Liver (tissue), 9 donors: ENCODE data around the gene ZGRF1. TPM values are rescaled to one million over a fixed set of nuclear protein-coding genes. Genes with fewer than 3 reads are reported as not detected.

ENCODE experiments used
- DNase-seq: peaks from one replicate; pipeline ENCODE4 v3.0.0-alpha.2; 2017; ENCODE audit warnings: low spot score
- H3K27ac ChIP-seq, 2 donors: one replicate each; pipeline ENCODE4 v1.7.0; 2013; ENCODE audit warnings: inconsistent platforms in 2 of 2, low read length in 2 of 2, control low read depth in 1 of 2, low read depth in 1 of 2, mild to moderate bottlenecking in 1 of 2
- H3K27me3 ChIP-seq, 4 donors: one replicate each; pipeline versions ENCODE4 v1.6.1 to v1.7.0; 2013; ENCODE audit warnings: low read length in 3 of 4, inconsistent platforms in 1 of 4, mild to moderate bottlenecking in 1 of 4, moderate library complexity in 1 of 4; ENCODE audit not compliant: control insufficient read depth in 4 of 4, insufficient read depth in 4 of 4
- H3K36me3 ChIP-seq, 4 donors: one replicate each; pipeline versions ENCODE4 v1.6.1 to v1.7.0; 2013; ENCODE audit warnings: low read length in 3 of 4, mild to moderate bottlenecking in 3 of 4, low read depth in 1 of 4, moderate library complexity in 1 of 4; ENCODE audit not compliant: control insufficient read depth in 4 of 4, insufficient read depth in 3 of 4
- H3K4me1 ChIP-seq, 4 donors: one replicate each; pipeline versions ENCODE4 v1.6.1 to v1.7.0; 2013; ENCODE audit warnings: low read length in 3 of 4, mild to moderate bottlenecking in 3 of 4, moderate library complexity in 1 of 4; ENCODE audit not compliant: control insufficient read depth in 4 of 4, insufficient read depth in 4 of 4
- H3K4me3 ChIP-seq, 3 donors: one replicate each; pipeline versions ENCODE4 v1.6.1 to v1.7.0; 2013; ENCODE audit warnings: low read length in 3 of 3, control low read depth in 1 of 3, low read depth in 1 of 3, mild to moderate bottlenecking in 1 of 3
- H3K9ac ChIP-seq, 2 donors: one replicate each; pipeline ENCODE4 v1.7.0; 2013; ENCODE audit warnings: low read length in 2 of 2, mild to moderate bottlenecking in 2 of 2, moderate library complexity in 2 of 2, control low read depth in 1 of 2, low read depth in 1 of 2
- H3K9me3 ChIP-seq, 4 donors: one replicate each; pipeline versions ENCODE4 v1.6.1 to v1.7.0; 2013; ENCODE audit warnings: low read length in 3 of 4; ENCODE audit not compliant: control insufficient read depth in 4 of 4
- EGR1 ChIP-seq, 2 donors: IDR thresholded peaks; 2 replicates each; pipeline ENCODE4 v1.6.1; 2016 to 2018; ENCODE audit warnings: antibody characterized with exemption in 2 of 2, low read depth in 2 of 2
- FOXA1 ChIP-seq: IDR thresholded peaks from 2 replicates; pipeline ENCODE4 v1.6.1; 2016; ENCODE audit warnings: antibody characterized with exemption
- GABPA ChIP-seq, 2 donors: IDR thresholded peaks in 1 of 2; conservative IDR thresholded peaks in 1 of 2; 2 replicates each; pipeline ENCODE4 v1.6.1; 2016; ENCODE audit warnings: antibody characterized with exemption in 2 of 2, mild to moderate bottlenecking in 1 of 2, moderate library complexity in 1 of 2
- HNF4A ChIP-seq, 2 donors: conservative IDR thresholded peaks; 2 replicates each; pipeline ENCODE4 v1.6.1; 2016; ENCODE audit warnings: antibody characterized with exemption in 2 of 2, mild to moderate bottlenecking in 2 of 2
- HNF4G ChIP-seq: IDR thresholded peaks from 2 replicates; pipeline ENCODE4 v1.6.1; 2016; ENCODE audit warnings: antibody characterized with exemption
- JUND ChIP-seq, 2 donors: IDR thresholded peaks; 2 replicates each; pipeline ENCODE4 v1.6.1; 2016; ENCODE audit warnings: antibody characterized with exemption in 2 of 2
- NR2F2 ChIP-seq: IDR thresholded peaks from 2 replicates; pipeline ENCODE4 v1.6.1; 2016; ENCODE audit warnings: antibody characterized with exemption
- RAD21 ChIP-seq, 2 donors: IDR thresholded peaks; 2 replicates each; pipeline ENCODE4 v1.6.1; 2016; ENCODE audit warnings: antibody characterized with exemption in 2 of 2, mild to moderate bottlenecking in 2 of 2
- TAF1 ChIP-seq: conservative IDR thresholded peaks from 2 replicates; pipeline ENCODE4 v1.6.1; 2016; ENCODE audit warnings: antibody characterized with exemption, mild to moderate bottlenecking
- YY1 ChIP-seq: IDR thresholded peaks from 2 replicates; pipeline ENCODE4 v1.6.1; 2016; ENCODE audit warnings: antibody characterized with exemption, mild to moderate bottlenecking
- WGBS: extraction: QIAGEN DNeasy Blood & Tissue Kit; methylation state at CpG from one replicate; pipeline ENCODE4 v1.1.7; 2013; 5-methylcytosine and 5-hydroxymethylcytosine counted together
- polyA plus RNA-seq, 2 donors: library from polyadenylated mRNA; stranded (reverse) in 1 of 2; unstranded in 1 of 2; fragments of 200-250 nt in 1 of 2; fragments of >200 nt in 1 of 2; fragmentation: Nextera tagmentation in 1 of 2; extraction: Ambion mirVana in 1 of 2; gene quantifications; one replicate each; pipeline versions ENCODE4 v1.2.1 to v1.2.3, GENCODE V29; 2013 to 2015
- total RNA-seq, 2 donors: library from RNA; depleted of rRNA; stranded (reverse); fragments of >200 nt; gene quantifications; one replicate each; pipeline ENCODE4 v1.2.3, GENCODE V29; 2014
- TF ChIP-seq, protein P1 (sequence below): IDR thresholded peaks from 2 replicates; pipeline ENCODE4 v1.6.1; 2016; ENCODE audit warnings: antibody characterized with exemption
- TF ChIP-seq, protein P2 (sequence below): fragments of 150-350 bp; IDR thresholded peaks from 2 replicates; pipeline ENCODE4 v1.5.1; 2017; ENCODE audit warnings: improper control_type of control experiment, low read depth, low read length; ENCODE audit not compliant: missing input control
- TF ChIP-seq, protein P3 (sequence below): IDR thresholded peaks from 2 replicates; pipeline ENCODE4 v1.6.1; 2016; ENCODE audit warnings: antibody characterized with exemption
- TF ChIP-seq, protein P4 (sequence below): IDR thresholded peaks from 2 replicates; pipeline ENCODE4 v1.6.1; 2016; ENCODE audit warnings: antibody characterized with exemption, mild to moderate bottlenecking
- donor health status: healthy.
- donor health status: healthy.
- donor health status: healthy.
- donor health status: healthy.
- donor health status: healthy.

ZGRF1 gene
- total and polyA plus RNA-seq, 4 donors: 0.38 to 12.7 (median 2.1) TPM

DNA sequence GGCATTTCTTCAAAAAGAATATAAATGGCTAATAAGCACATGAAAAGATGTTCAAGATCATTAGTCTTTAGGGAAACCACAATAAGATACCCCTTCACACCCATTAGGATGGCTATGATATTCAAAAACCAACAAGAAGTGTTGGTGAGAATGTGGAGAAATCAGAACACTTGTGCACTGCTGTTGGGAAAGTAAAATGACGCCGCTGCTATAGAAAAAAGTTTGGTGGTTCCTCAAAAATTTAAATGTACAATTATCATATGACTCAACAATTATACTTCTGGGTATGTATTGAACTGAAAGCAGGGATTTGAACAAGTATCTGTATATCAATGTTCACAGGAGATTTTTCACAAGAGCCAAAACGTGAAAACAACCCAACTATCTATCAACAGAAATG lies 91.4 kb downstream of the ZGRF1 start:
- H3K9ac ChIP-seq: no peak overlapping the region
- no peaks in the 10 kb centered on the region for H3K9me3 ChIP-seq
- H3K36me3 ChIP-seq: no peaks in the 10 kb centered on the region
- no peak overlapping the region for H3K4me3 ChIP-seq
- TF ChIP-seq RAD21 (IDR thresholded peaks at IDR 0.05) (no peak), HNF4A (conservative IDR thresholded peaks at IDR 0.05) (no peak), GABPA (IDR thresholded peaks at IDR 0.05 in 1 of 2, conservative IDR thresholded peaks at IDR 0.05 in 1 of 2) (no peak), JUND (IDR thresholded peaks at IDR 0.05) (no peak), YY1 (no peak), EGR1 (IDR thresholded peaks at IDR 0.05; ENCODE audit: low read depth in 2 of 2) (no peak)
- TF ChIP-seq, protein P1, sequence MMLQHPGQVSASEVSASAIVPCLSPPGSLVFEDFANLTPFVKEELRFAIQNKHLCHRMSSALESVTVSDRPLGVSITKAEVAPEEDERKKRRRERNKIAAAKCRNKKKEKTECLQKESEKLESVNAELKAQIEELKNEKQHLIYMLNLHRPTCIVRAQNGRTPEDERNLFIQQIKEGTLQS: no peak
- TF ChIP-seq, protein P2, sequence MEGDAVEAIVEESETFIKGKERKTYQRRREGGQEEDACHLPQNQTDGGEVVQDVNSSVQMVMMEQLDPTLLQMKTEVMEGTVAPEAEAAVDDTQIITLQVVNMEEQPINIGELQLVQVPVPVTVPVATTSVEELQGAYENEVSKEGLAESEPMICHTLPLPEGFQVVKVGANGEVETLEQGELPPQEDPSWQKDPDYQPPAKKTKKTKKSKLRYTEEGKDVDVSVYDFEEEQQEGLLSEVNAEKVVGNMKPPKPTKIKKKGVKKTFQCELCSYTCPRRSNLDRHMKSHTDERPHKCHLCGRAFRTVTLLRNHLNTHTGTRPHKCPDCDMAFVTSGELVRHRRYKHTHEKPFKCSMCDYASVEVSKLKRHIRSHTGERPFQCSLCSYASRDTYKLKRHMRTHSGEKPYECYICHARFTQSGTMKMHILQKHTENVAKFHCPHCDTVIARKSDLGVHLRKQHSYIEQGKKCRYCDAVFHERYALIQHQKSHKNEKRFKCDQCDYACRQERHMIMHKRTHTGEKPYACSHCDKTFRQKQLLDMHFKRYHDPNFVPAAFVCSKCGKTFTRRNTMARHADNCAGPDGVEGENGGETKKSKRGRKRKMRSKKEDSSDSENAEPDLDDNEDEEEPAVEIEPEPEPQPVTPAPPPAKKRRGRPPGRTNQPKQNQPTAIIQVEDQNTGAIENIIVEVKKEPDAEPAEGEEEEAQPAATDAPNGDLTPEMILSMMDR: no peak
- no peaks in the 10 kb centered on the region for H3K27me3 ChIP-seq
- no peaks in the 10 kb centered on the region for H3K4me1 ChIP-seq
- WGBS: 93% methylated on average over 3 of the region's 3 CpGs
- no peak overlapping the region for H3K27ac ChIP-seq
- no peak for DNase-seq

DNA sequence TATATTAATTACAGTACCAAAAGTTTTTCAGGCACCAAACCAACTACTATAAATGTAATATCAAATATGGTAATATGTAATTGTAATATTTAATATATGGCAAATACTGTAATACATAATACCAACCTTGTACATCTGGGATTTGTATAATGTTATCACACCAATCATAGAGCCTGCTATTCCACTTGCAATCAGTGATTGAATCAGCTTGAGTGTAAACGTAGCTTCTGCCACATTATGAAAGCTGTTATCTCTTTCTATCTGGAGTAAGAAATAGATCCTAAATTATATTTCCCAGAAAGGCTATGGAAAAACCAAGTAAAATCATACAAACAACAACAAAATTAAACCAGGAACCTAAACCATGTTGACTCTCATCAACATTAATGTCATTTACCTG lies 96.0 kb downstream of the ZGRF1 start:
- H3K27me3 ChIP-seq: no peaks in the 10 kb centered on the region
- H3K27ac ChIP-seq: no peak overlapping the region
- 96% methylated on average over 1 of the region's 1 CpG for WGBS
- TF ChIP-seq HNF4G (no peak), HNF4A (conservative IDR thresholded peaks at IDR 0.05) (no peak), EGR1 (IDR thresholded peaks at IDR 0.05; ENCODE audit: low read depth in 2 of 2) (no peak), NR2F2 (no peak), FOXA1 (no peak), YY1 (no peak), TAF1 (no peak), GABPA (IDR thresholded peaks at IDR 0.05 in 1 of 2, conservative IDR thresholded peaks at IDR 0.05 in 1 of 2) (no peak), RAD21 (IDR thresholded peaks at IDR 0.05) (no peak), JUND (IDR thresholded peaks at IDR 0.05) (no peak)
- TF ChIP-seq, protein P2: no peak
- TF ChIP-seq, protein P1: no peak
- TF ChIP-seq, protein P3, sequence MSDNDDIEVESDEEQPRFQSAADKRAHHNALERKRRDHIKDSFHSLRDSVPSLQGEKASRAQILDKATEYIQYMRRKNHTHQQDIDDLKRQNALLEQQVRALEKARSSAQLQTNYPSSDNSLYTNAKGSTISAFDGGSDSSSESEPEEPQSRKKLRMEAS: no peak
- TF ChIP-seq, protein P4, sequence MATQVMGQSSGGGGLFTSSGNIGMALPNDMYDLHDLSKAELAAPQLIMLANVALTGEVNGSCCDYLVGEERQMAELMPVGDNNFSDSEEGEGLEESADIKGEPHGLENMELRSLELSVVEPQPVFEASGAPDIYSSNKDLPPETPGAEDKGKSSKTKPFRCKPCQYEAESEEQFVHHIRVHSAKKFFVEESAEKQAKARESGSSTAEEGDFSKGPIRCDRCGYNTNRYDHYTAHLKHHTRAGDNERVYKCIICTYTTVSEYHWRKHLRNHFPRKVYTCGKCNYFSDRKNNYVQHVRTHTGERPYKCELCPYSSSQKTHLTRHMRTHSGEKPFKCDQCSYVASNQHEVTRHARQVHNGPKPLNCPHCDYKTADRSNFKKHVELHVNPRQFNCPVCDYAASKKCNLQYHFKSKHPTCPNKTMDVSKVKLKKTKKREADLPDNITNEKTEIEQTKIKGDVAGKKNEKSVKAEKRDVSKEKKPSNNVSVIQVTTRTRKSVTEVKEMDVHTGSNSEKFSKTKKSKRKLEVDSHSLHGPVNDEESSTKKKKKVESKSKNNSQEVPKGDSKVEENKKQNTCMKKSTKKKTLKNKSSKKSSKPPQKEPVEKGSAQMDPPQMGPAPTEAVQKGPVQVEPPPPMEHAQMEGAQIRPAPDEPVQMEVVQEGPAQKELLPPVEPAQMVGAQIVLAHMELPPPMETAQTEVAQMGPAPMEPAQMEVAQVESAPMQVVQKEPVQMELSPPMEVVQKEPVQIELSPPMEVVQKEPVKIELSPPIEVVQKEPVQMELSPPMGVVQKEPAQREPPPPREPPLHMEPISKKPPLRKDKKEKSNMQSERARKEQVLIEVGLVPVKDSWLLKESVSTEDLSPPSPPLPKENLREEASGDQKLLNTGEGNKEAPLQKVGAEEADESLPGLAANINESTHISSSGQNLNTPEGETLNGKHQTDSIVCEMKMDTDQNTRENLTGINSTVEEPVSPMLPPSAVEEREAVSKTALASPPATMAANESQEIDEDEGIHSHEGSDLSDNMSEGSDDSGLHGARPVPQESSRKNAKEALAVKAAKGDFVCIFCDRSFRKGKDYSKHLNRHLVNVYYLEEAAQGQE: no peak
- no peak overlapping the region for H3K4me3 ChIP-seq
- H3K4me1 ChIP-seq: no peaks in the 10 kb centered on the region
- DNase-seq: no peak
- H3K36me3 ChIP-seq: no peaks in the 10 kb centered on the region
- H3K9ac ChIP-seq: no peak overlapping the region
- H3K9me3 ChIP-seq: no peaks in the 10 kb centered on the region
